Memory B cell (primary cell): ENCODE measurements around the gene SSTR5.

Experiments
- ATAC-seq: fragments of 150-1000 bp; cut with Tn5 transposase; 2 replicates; pipeline ENCODE4 v1.10.0; 2021; ENCODE audit warnings: low read depth, mild to moderate bottlenecking, moderate library complexity
- DNase-seq, 2 donors: peaks; one replicate each; pipeline ENCODE4 v3.0.0; 2022; ENCODE audit warnings: low spot score in 2 of 2
- H3K27ac Mint-ChIP-seq: one replicate; pipeline ENCODE4 v1.8.0; 2022; ENCODE audit warnings: mild to moderate bottlenecking, moderate library complexity, mixed read lengths
- H3K27me3 Mint-ChIP-seq: one replicate; pipeline ENCODE4 v1.8.0; 2022; ENCODE audit warnings: mixed read lengths
- H3K36me3 Mint-ChIP-seq: one replicate; pipeline ENCODE4 v1.8.0; 2022; ENCODE audit warnings: mild to moderate bottlenecking, mixed read lengths
- H3K4me1 Mint-ChIP-seq: one replicate; pipeline ENCODE4 v1.8.0; 2022; ENCODE audit warnings: mixed read lengths
- H3K4me3 Mint-ChIP-seq: one replicate; pipeline ENCODE4 v1.8.0; 2022; ENCODE audit warnings: mild to moderate bottlenecking, moderate library complexity, mixed read lengths
- H3K9me3 Mint-ChIP-seq: one replicate; pipeline ENCODE4 v1.8.0; 2022; ENCODE audit warnings: mixed read lengths

Gene SSTR5

GRCh38 chr16:1034230-1035065, 38.1 kb upstream of the SSTR5 start:
- H3K27me3 Mint-ChIP-seq, result peaks cover 2% of the 10 kb centered on the region
- no peak for DNase-seq
- no peaks in the 10 kb centered on the region for H3K36me3 Mint-ChIP-seq
- H3K4me3 Mint-ChIP-seq, result no peak overlapping the region
- H3K9me3 Mint-ChIP-seq, result no peaks in the 10 kb centered on the region
- no peak overlapping the region for H3K27ac Mint-ChIP-seq
- ATAC-seq, result no peak
- H3K4me1 Mint-ChIP-seq, result no peaks in the 10 kb centered on the region

DNA sequence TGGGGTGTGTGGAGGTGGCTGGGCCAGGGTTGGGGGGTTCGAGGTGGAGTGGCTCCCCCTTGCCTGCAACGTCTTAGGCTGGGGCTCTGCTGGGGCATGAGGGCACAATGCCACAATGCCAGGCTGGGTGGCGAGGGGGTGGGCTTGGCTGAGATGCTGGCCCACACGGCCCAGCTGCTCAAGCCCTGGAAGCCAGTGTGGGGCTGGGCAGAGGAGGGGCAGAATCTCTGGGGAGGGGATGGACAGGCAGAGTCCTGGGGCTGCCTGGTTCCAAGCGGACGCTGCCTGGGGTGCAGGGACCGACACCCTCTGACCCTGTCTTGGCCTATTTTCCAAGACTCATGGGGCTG, 37.5 kb upstream of the SSTR5 start:
- no peak overlapping the region for H3K27ac Mint-ChIP-seq
- peaks cover 2% of the 10 kb centered on the region for H3K27me3 Mint-ChIP-seq
- ATAC-seq (no peak), DNase-seq (no peak)
- H3K36me3 Mint-ChIP-seq, result no peaks in the 10 kb centered on the region
- H3K9me3 Mint-ChIP-seq, result no peaks in the 10 kb centered on the region
- H3K4me1 Mint-ChIP-seq, result no peaks in the 10 kb centered on the region
- no peak overlapping the region for H3K4me3 Mint-ChIP-seq

DNA sequence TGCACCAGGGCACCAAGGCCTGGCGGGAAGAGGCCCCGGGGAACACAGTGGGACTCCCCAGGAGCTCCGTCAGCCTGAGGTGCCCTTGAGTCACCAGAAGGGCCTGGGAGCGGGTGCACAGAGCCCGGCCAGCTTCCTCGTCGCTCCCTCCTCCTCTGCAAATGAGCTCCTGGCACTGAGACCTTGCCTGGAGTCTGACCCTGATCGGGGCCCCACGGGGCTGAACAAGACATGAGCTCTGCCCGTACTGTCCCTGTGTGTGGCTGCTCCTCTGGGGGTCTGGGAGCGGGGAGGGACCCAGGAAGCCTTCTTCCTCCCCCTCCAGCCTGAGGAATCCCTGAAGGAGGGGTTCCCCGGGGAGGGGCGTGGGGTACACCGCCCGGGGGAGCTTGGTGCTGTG, 36.4 kb upstream of the SSTR5 start:
- ATAC-seq, result no peak
- no peak for DNase-seq
- Mint-ChIP-seq H3K9me3 (no peaks in the 10 kb centered on the region), H3K36me3 (no peaks in the 10 kb centered on the region), H3K4me3 (no peak overlapping the region), H3K27me3 (peaks cover 2% of the 10 kb centered on the region), H3K4me1 (no peaks in the 10 kb centered on the region), H3K27ac (no peak overlapping the region)

DNA sequence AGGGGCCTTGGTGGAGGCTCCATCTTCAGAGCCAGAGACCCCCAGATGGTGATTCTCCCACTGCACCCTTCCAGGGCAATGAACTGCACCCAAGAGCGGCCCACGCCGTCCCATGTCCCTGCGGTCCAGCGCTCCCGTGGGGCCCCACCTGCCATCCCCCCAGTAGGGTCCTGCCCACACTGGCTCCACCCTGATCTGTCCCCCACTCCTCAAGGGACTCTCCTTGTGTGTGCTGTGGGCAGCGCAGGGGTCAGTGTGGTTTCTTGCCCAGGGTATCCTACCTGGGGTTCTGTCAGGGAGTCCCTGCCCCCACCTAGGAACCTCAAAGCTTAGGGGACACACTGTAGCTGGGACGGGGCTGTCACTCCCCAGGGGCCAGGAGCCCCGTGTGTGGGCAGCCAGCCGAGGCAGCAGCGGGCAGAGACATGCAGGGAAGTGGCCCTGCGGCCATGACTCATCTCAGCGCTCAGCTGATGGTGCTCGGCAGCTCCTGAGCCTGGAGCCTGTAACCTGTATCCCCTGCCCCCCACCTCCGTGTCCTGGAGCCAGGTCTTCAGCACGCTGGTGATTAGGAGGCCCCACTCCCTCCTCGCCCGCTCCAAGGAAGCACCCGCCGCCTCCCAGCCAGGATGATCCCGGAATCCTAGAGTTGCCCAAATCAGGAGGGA, 35.7 kb upstream of the SSTR5 start:
- Mint-ChIP-seq H3K9me3 (no peaks in the 10 kb centered on the region), H3K4me3 (no peak overlapping the region), H3K27me3 (peaks cover 6% of the 10 kb centered on the region), H3K27ac (no peak overlapping the region), H3K4me1 (no peaks in the 10 kb centered on the region), H3K36me3 (peaks cover 2% of the 10 kb centered on the region)
- DNase-seq, result no peak
- no peak for ATAC-seq

GRCh38 chr16:1037394-1038257, 34.9 kb upstream of the SSTR5 start:
- no peak overlapping the region for H3K4me3 Mint-ChIP-seq
- ATAC-seq (no peak), DNase-seq (no peak)
- no peak overlapping the region for H3K27ac Mint-ChIP-seq
- H3K27me3 Mint-ChIP-seq, result peaks cover 10% of the 10 kb centered on the region
- no peaks in the 10 kb centered on the region for H3K4me1 Mint-ChIP-seq
- H3K9me3 Mint-ChIP-seq, result no peaks in the 10 kb centered on the region
- peaks cover 2% of the 10 kb centered on the region for H3K36me3 Mint-ChIP-seq

DNA sequence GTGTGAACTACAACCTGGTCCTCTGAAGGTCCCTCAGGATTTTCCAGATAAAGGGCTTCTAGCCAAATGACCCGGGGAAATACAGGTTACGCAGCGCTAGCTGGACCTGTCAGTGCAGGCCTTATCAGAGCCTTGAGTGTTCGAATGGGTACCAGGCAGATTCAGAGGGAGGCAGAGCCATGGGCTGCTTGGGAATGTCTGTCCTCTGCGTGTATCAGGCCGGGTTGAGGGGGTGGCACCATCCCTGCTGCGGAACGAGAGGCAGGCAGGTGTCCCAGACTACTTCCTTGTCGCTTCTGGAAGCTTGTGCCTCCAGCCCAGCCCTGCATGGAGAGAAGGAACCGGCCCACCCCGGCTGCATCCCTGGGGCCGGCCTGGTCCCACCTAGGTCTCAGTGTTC, 33.6 kb upstream of the SSTR5 start:
- Mint-ChIP-seq H3K36me3 (peaks cover 2% of the 10 kb centered on the region), H3K4me1 (no peaks in the 10 kb centered on the region), H3K4me3 (no peak overlapping the region), H3K27me3 (peaks cover 10% of the 10 kb centered on the region), H3K27ac (no peak overlapping the region), H3K9me3 (no peaks in the 10 kb centered on the region)
- DNase-seq (no peak), ATAC-seq (no peak)

- ATAC-seq (no peak), DNase-seq (no peak)
- Mint-ChIP-seq H3K4me1 (no peaks in the 10 kb centered on the region), H3K4me3 (no peak overlapping the region), H3K9me3 (no peaks in the 10 kb centered on the region), H3K36me3 (peaks cover 2% of the 10 kb centered on the region), H3K27ac (no peak overlapping the region), H3K27me3 (peaks cover 10% of the 10 kb centered on the region)
Observed at GRCh38 chr16:1039762-1040161, 32.8 kb upstream of the SSTR5 start.

DNA sequence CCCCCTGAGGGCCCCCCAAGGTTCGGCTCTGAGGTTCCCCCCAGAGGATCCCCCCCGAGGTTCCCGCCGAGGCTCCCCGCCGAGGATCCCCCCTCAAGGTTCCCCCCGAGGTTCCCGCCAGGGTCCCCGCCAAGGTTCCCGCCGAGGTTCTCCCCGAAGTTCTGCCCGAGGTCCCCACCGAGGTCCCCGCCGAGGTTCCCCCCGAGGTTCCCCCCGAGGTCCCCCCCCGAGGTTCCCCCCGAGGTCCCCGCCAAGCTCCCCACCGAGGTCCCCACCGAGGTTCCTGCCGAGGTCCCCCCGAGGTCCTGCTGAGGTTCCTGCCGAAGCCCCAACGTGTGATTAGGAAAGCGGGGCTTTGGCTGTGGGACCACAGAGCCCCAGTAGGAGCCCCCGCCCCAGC, 32.2 kb upstream of the SSTR5 start:
- DNase-seq (no peak), ATAC-seq (no peak)
- Mint-ChIP-seq H3K27me3 (peaks cover 10% of the 10 kb centered on the region), H3K4me1 (no peaks in the 10 kb centered on the region), H3K27ac (no peak overlapping the region), H3K36me3 (peaks cover 2% of the 10 kb centered on the region), H3K9me3 (no peaks in the 10 kb centered on the region), H3K4me3 (no peak overlapping the region)

DNA sequence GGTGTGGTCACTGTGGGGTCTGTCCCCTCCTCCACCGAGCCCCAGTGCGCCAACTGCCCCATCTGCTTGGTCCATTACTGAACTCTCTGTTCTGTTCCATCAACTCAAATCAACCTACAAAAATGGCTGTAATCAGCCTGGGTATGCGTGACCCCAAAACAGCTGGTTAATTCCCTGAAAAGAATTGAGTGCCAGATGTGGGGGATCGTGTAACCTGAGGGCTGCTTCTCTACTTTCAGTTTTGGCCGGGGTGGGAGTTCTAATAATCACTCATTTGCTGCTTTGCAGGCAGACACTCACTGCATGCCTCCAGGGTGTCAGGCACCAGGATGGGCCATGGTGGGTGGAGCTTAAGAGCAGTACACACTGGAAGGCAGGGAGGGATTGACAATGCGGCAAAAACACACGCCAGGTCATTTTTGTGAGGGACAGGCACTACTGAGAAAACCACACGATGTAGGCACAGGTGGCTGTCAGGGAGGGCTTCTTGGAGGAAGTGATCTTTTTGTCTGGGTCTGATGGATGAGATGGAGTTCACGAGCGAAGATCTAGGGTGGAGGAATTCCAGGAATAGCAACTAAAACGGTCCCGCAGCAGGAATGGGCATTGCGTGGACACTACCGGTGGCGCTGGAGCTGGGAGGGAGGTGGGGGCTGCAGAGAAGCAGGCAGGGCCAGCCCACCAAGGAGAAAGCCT, 30.4 kb upstream of the SSTR5 start:
- ATAC-seq (no peak), DNase-seq (no peak)
- Mint-ChIP-seq H3K27me3 (peaks cover 13% of the 10 kb centered on the region), H3K4me1 (no peaks in the 10 kb centered on the region), H3K4me3 (no peak overlapping the region), H3K36me3 (peaks cover 2% of the 10 kb centered on the region), H3K27ac (no peak overlapping the region), H3K9me3 (no peaks in the 10 kb centered on the region)

DNA sequence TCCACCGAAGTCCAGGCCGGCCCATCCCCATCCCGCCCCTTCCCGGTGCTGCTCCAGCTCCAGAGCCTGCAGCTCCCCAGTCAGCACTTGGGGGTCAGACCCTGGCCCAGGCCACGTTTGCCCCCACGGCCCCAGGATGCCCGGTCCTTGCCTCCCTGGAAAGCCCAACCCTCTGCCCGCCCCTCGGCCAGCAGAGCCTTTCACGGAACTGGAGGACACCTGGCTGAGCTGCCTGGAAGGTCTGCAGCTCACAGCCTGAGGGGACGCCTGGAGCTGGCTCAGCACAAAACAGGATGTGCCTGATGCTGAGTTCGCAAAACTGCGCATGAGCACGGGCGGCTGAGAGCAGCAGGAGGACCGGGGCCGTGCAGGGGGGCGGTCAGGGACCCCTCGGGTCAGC, 29.7 kb upstream of the SSTR5 start:
- DNase-seq, result no peak
- peaks cover 13% of the 10 kb centered on the region for H3K27me3 Mint-ChIP-seq
- no peak overlapping the region for H3K4me3 Mint-ChIP-seq
- no peaks in the 10 kb centered on the region for H3K4me1 Mint-ChIP-seq
- no peaks in the 10 kb centered on the region for H3K9me3 Mint-ChIP-seq
- H3K27ac Mint-ChIP-seq, result no peak overlapping the region
- peaks cover 2% of the 10 kb centered on the region for H3K36me3 Mint-ChIP-seq
- ATAC-seq, result no peak

- H3K36me3 Mint-ChIP-seq, result peaks cover 2% of the 10 kb centered on the region
- no peak for ATAC-seq
- no peaks in the 10 kb centered on the region for H3K4me1 Mint-ChIP-seq
- H3K4me3 Mint-ChIP-seq, result no peak overlapping the region
- peaks cover 11% of the 10 kb centered on the region for H3K27me3 Mint-ChIP-seq
- no peak overlapping the region for H3K27ac Mint-ChIP-seq
- no peak for DNase-seq
- no peaks in the 10 kb centered on the region for H3K9me3 Mint-ChIP-seq
Observed at GRCh38 chr16:1043881-1044451, 28.6 kb upstream of the SSTR5 start.

DNA sequence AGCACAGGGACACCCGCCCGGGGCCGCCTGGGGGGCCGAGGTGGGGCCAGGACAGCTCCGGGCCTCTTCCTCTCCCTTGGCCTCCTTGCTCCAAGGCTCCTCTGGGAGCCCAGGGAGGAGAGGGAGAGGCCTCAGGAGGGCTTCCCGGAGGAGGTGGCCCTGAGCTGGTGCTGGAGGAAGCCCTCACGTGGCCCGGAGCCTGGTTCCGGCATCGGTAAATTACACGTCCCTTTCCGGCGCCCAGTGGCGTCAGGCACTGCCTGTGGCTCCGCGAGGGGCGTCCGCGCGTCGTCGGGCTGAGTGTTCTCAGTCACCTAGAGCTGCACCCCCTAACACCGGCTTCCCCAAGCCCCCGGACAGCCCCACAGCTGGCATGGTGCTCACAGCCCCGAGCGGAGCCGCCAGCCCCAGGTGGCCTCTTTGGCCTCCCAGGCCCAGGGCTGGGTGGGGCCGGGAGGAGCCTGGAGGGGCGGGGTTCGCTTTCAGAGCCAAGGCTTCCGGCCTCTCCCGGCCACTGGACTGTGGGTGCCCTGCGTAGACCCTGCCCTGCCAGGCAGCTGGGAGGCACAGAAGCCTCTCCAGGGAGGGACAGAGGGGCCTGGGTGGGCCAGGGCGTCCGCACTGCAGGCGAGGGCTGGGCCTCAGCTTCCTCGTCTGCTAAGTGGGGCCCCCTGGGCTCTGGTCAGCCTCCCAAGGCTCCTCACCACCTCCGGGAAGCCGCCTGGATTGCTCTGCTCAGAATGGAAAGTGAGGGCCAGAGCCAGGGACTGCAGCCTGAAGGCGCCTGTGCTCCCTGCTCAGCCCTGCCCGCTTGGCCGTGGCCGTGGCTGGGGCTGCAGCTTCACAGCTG, 27.9 kb upstream of the SSTR5 start:
- no peaks in the 10 kb centered on the region for H3K9me3 Mint-ChIP-seq
- DNase-seq, result no peak
- H3K4me1 Mint-ChIP-seq, result no peaks in the 10 kb centered on the region
- H3K4me3 Mint-ChIP-seq, result no peak overlapping the region
- ATAC-seq, result no peak
- H3K27me3 Mint-ChIP-seq, result peaks cover 11% of the 10 kb centered on the region
- H3K36me3 Mint-ChIP-seq, result peaks cover 2% of the 10 kb centered on the region
- H3K27ac Mint-ChIP-seq, result no peak overlapping the region
